ENCODE measurements around the gene GSTO2. TPM values are rescaled to one million over a fixed set of nuclear protein-coding genes. Genes with fewer than 3 reads are reported as not detected.

Gene GSTO2
- 10 to 100 TPM in 1 of 2 donors, 1 to 10 TPM in 1; 9.5 to 13.4 TPM for total RNA-seq
- 10 to 100 TPM; 27.5 to 33.6 (median 31.4) TPM for polyA plus RNA-seq (ENCODE audit: insufficient read length in 6 of 6)
- long read RNA-seq, donor 1, full-length matches to known transcripts = 4 of 4 reads
- long read RNA-seq, donor 1, partial matches to known transcripts = 0 of 4 reads
- long read RNA-seq, donor 1, other reads (novel, unspliced or antisense) = 0 of 4 reads
- long read RNA-seq, donor 2, full-length matches to known transcripts = 3 of 3 reads
- long read RNA-seq, donor 2, partial matches to known transcripts = 0 of 3 reads
- long read RNA-seq, donor 2, other reads (novel, unspliced or antisense) = 0 of 3 reads
- long read RNA-seq, donor 3, full-length matches to known transcripts = 5 of 5 reads
- long read RNA-seq, donor 3, partial matches to known transcripts = 0 of 5 reads
- long read RNA-seq, donor 3, other reads (novel, unspliced or antisense) = 0 of 5 reads
- long read RNA-seq, donor 4, full-length matches to known transcripts = 2 of 7 reads
- long read RNA-seq, donor 4, partial matches to known transcripts = 3 of 7 reads
- long read RNA-seq, donor 4, other reads (novel, unspliced or antisense) = 2 of 7 reads
- long read RNA-seq, donor 5, full-length matches to known transcripts = 3 of 3 reads
- long read RNA-seq, donor 5, partial matches to known transcripts = 0 of 3 reads
- long read RNA-seq, donor 5, other reads (novel, unspliced or antisense) = 0 of 3 reads
- long read RNA-seq, donor 6, partial matches to known transcripts = 5 of 7 reads
- long read RNA-seq, donor 6, other reads (novel, unspliced or antisense) = 0 of 7 reads
- long read RNA-seq, donor 7, full-length matches to known transcripts = 5 of 5 reads
- long read RNA-seq, donor 7, partial matches to known transcripts = 0 of 5 reads
- long read RNA-seq, donor 7, other reads (novel, unspliced or antisense) = 0 of 5 reads
- long read RNA-seq, donor 8, full-length matches to known transcripts = 6 of 12 reads
- long read RNA-seq, donor 8, partial matches to known transcripts = 6 of 12 reads
- long read RNA-seq, donor 8, other reads (novel, unspliced or antisense) = 0 of 12 reads
- long read RNA-seq, donor 9 = 0 reads
- long read RNA-seq, donor 10, full-length matches to known transcripts = 2 of 16 reads
- long read RNA-seq, donor 10, partial matches to known transcripts = 8 of 16 reads
- long read RNA-seq, donor 10, other reads (novel, unspliced or antisense) = 6 of 16 reads
- long read RNA-seq, donor 11 = 0 reads
- long read RNA-seq, donor 12, full-length matches to known transcripts = 5 of 5 reads
- long read RNA-seq, donor 12, partial matches to known transcripts = 0 of 5 reads
- long read RNA-seq, donor 12, other reads (novel, unspliced or antisense) = 0 of 5 reads

DNA sequence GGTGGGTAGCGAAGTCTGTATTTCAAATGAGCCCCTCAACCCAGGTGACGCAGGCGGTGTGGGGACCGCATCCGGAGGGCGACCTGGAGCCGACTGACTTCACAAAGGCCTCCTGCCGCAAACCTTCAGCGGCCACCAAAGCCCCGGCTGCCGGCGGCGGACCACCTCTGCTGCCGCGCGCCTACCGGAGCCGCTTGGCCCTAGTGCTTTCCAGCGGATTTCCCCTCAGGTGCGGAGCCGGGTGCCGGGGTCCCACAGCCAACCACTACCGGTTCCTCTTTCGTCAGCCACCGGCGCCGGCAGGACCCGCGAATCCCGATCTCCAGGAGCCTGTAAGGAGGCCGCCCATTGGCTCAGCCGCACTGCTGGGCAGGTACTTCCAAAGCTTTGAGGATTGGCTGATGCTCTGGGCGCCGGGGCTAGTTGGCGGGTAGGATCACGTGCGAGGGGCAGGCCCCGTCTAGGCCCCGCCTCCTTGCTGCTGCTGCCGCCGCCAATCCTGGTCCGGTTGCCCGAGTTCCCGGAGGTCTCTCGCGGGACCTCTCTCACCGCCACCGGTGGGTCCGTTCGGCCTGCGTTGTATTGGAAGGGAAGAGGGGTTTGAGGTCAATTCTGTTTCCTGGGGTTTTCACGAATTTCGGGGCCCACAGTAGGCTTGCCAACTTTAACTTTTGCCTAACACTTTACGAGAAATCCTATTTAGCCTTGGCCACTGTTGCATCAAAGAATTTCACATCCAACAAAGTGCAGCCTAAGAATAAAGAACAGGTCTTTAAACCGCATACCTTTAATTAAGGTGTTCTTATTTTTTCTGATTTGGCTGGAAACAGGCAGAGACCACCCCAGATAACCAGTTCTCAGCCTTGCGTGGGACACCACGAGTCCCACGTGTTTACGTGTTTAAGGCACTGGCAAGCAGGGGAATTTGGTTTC lies at the start of gene GSTO2:
TSS of gene GSTO2 (plus strand) at position 472 of the 933 bp plus-strand sequence. CDS start 5,732 bp downstream, outside the sequence.
- ATAC-seq (peak; percentile 100), DNase-seq (peak; percentile 93 to 100 (median 98))
- TF ChIP-seq, protein P1, sequence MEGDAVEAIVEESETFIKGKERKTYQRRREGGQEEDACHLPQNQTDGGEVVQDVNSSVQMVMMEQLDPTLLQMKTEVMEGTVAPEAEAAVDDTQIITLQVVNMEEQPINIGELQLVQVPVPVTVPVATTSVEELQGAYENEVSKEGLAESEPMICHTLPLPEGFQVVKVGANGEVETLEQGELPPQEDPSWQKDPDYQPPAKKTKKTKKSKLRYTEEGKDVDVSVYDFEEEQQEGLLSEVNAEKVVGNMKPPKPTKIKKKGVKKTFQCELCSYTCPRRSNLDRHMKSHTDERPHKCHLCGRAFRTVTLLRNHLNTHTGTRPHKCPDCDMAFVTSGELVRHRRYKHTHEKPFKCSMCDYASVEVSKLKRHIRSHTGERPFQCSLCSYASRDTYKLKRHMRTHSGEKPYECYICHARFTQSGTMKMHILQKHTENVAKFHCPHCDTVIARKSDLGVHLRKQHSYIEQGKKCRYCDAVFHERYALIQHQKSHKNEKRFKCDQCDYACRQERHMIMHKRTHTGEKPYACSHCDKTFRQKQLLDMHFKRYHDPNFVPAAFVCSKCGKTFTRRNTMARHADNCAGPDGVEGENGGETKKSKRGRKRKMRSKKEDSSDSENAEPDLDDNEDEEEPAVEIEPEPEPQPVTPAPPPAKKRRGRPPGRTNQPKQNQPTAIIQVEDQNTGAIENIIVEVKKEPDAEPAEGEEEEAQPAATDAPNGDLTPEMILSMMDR (IDR thresholded peaks at IDR 0.05) = no peak
- peaks cover 0 to 44% of the 10 kb centered on the region in 2 donors for H3K36me3 ChIP-seq
- peaks cover 0 to 40% of the 10 kb centered on the region in 2 donors for H3K4me1 ChIP-seq
- peak within 1 kb of the TSS; percentile 72 to 91 for H3K27ac ChIP-seq
- H3K4me3 ChIP-seq = peak within 1 kb of the TSS; percentile 78 to 85
- intact Hi-C loops (cut with DNase I) = no loop called here
- no peaks in the 10 kb centered on the region for H3K9me3 ChIP-seq
- H3K27me3 ChIP-seq = no peaks in the 10 kb centered on the region

DNA sequence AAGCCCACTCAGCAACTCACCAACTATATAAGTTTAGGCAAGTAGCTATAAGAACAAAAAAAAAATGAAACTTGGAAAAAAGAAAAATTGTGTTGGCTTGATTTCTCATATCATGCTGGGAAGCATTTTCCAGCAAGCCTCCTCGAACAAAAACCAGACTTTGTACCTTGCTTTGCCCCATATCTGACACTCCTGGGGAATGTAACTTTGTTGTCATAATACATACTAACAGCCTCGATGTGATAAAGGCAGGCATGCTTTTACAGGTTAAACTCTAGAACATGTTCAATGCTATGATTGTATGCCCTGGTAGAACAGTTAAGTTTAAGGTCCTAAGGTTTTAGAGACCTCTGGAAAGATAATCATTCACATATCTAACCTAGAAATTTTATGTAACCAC lies 48.5 kb upstream of the GSTO2 start:
- ATAC-seq = no peak
- Histone ChIP-seq H3K36me3 (no peaks in the 10 kb centered on the region), H3K4me1 (no peaks in the 10 kb centered on the region), H3K4me3 (no peak overlapping the region), H3K27me3 (no peaks in the 10 kb centered on the region), H3K27ac (no peak overlapping the region), H3K9me3 (no peaks in the 10 kb centered on the region)
- no peak for DNase-seq
- TF ChIP-seq, protein P1 (IDR thresholded peaks at IDR 0.05) = no peak
- intact Hi-C loops (cut with DNase I) = no loop called here

DNA sequence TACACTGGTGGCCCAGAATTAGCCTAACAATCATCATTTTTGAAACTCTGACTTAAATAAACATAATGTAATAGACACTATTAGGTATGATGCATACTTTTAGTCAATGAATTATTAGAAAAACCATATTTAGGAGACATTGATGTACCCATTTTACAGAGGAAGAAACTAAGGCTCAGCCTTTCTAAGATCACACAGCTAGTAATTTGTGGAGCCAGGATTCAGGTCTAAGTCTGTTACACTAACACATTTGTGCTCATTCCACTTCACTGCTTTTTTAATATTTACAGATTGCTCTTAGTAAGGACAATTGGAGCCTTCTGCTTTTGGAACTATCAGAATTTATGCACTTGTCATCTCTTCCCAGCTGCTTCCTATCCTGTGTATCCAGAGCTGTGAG lies 45.7 kb upstream of the GSTO2 start:
- TF ChIP-seq, protein P1 (IDR thresholded peaks at IDR 0.05) = no peak

DNA sequence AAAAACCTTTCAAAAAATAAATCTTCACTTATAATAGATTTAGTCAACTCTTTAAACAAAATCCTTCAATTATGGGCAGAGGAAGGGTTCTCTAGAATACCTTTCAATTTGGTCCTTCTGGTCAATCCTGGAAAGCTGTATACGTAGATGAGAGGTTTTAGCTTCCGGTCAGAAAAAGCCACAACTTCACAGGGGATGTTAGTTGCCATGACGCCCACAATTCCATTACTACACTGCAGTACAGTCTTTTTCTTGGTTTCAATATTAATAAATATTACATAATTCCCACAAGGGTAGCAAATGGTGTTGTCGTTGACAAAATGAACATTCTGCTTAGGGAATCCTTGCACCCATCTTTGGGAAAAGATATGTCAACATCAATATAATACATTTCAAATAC lies 38.5 kb upstream of the GSTO2 start:
- Histone ChIP-seq H3K4me3 (no peak overlapping the region), H3K4me1 (peaks cover 0 to 12% of the 10 kb centered on the region in 2 donors), H3K36me3 (no peaks in the 10 kb centered on the region), H3K27ac (no peak overlapping the region), H3K9me3 (peaks cover 0 to 11% of the 10 kb centered on the region in 2 donors), H3K27me3 (peaks cover 0 to 15% of the 10 kb centered on the region in 2 donors)
- TF ChIP-seq, protein P1 (IDR thresholded peaks at IDR 0.05) = no peak
- DNase-seq (no peak), ATAC-seq (no peak)
- intact Hi-C loops (cut with DNase I) = no loop called here

More for the DNA sequence above, 45.7 kb upstream of the GSTO2 start:
- DNase-seq (no peak), ATAC-seq (no peak)
- Histone ChIP-seq H3K36me3 (no peaks in the 10 kb centered on the region), H3K9me3 (no peaks in the 10 kb centered on the region), H3K27me3 (no peaks in the 10 kb centered on the region), H3K4me1 (no peaks in the 10 kb centered on the region), H3K4me3 (no peak overlapping the region), H3K27ac (no peak overlapping the region)
- intact Hi-C loops (cut with DNase I) = no loop called here

All from left lung (tissue), 14 donors.